ENCODE measurements around the gene FNBP1L. TPM values are rescaled to one million over a fixed set of nuclear protein-coding genes. Genes with fewer than 3 reads are reported as not detected.
"Not testable (repeated sequence)": the region's sequence is repeated elsewhere in the genome, so short reads cannot be mapped to it uniquely, and the experiment has no call there.

The FNBP1L gene
- total RNA-seq, 6 experiments from 2014 or later = 1.0 to 6.2 (median 1.2) TPM

DNA sequence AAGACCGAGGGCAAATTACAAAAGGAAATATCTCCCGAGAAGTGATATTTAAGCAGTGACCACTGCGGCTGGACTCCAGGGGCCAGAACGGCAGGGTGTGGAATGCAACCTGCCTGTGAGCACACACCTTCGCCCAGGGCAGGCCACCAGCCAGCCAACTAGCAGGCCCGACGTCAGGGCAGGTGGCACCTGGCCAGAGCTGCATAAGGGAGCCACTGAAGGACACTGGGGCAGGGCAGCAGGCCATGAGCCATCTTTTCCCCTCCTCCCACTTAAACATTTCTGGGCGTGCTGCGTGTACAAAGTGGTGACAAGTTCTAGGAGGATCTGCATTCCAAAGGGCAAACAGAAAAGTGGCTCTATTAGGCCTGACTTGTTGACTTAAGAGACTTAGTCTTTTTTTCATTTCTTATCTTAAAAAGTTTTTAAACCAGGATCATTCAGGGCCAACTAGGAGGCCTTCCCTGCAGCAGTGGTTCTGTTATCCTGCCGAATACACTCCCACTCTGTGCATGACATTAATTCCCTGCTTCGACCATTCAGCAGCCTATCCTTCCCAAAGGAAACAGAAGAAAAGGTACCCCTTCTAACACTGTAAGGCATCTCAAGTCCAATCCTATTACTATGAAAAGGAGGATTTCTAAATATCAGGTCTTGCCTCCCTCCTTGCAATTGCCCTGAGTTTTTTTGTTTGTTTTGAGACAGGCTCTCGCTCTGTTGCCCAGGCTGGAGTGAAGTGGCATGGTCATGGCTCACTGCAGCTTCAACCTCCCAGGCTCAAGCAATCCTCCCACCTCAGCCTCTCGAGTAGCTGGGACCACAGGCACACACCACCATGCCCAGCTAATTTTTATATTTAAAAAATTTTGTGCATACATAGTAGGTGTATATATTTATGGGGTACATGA is 137.4 kb downstream of the FNBP1L start:
- peaks cover 51% of the 10 kb centered on the region for H3K36me3 Mint-ChIP-seq (ENCODE audit: low read depth)
- peaks cover 67% of the 10 kb centered on the region for H3K4me1 Mint-ChIP-seq (ENCODE audit: low read depth)
- H3K27me3 Mint-ChIP-seq (ENCODE audit: insufficient read depth) = peaks cover 3% of the 10 kb centered on the region
- DNase-seq = peak; percentile 61
- TF ChIP-seq, protein P1, sequence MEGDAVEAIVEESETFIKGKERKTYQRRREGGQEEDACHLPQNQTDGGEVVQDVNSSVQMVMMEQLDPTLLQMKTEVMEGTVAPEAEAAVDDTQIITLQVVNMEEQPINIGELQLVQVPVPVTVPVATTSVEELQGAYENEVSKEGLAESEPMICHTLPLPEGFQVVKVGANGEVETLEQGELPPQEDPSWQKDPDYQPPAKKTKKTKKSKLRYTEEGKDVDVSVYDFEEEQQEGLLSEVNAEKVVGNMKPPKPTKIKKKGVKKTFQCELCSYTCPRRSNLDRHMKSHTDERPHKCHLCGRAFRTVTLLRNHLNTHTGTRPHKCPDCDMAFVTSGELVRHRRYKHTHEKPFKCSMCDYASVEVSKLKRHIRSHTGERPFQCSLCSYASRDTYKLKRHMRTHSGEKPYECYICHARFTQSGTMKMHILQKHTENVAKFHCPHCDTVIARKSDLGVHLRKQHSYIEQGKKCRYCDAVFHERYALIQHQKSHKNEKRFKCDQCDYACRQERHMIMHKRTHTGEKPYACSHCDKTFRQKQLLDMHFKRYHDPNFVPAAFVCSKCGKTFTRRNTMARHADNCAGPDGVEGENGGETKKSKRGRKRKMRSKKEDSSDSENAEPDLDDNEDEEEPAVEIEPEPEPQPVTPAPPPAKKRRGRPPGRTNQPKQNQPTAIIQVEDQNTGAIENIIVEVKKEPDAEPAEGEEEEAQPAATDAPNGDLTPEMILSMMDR (IDR thresholded peaks at IDR 0.05) = no peak
- H3K27ac Mint-ChIP-seq = peak overlapping the region; percentile 84
- H3K9me3 Mint-ChIP-seq = no peaks in the 10 kb centered on the region
- peak overlapping the region; percentile 41 for H3K4me3 Mint-ChIP-seq

GRCh38 chr1:93587354-93587753 is 139.4 kb downstream of the FNBP1L start:
- Mint-ChIP-seq H3K9me3 (no peaks in the 10 kb centered on the region), H3K4me3 (no peak overlapping the region), H3K27ac (peak overlapping the region; percentile 21; the same call in 1 of the 2 replicates), H3K27me3 (ENCODE audit: insufficient read depth) (peaks cover 6% of the 10 kb centered on the region), H3K36me3 (ENCODE audit: low read depth) (peaks cover 62% of the 10 kb centered on the region), H3K4me1 (ENCODE audit: low read depth) (peaks cover 79% of the 10 kb centered on the region)
- no peak for DNase-seq
- TF ChIP-seq, protein P1 (IDR thresholded peaks at IDR 0.05) = no peak

GRCh38 chr1:93588206-93588605 is 140.3 kb downstream of the FNBP1L start:
- Mint-ChIP-seq H3K27ac (peak overlapping the region; percentile 77), H3K4me3 (no peak overlapping the region), H3K9me3 (no peaks in the 10 kb centered on the region), H3K36me3 (ENCODE audit: low read depth) (peaks cover 56% of the 10 kb centered on the region), H3K27me3 (ENCODE audit: insufficient read depth) (peaks cover 4% of the 10 kb centered on the region), H3K4me1 (ENCODE audit: low read depth) (peaks cover 79% of the 10 kb centered on the region)
- no peak for DNase-seq
- TF ChIP-seq, protein P1 (IDR thresholded peaks at IDR 0.05) = no peak

DNA sequence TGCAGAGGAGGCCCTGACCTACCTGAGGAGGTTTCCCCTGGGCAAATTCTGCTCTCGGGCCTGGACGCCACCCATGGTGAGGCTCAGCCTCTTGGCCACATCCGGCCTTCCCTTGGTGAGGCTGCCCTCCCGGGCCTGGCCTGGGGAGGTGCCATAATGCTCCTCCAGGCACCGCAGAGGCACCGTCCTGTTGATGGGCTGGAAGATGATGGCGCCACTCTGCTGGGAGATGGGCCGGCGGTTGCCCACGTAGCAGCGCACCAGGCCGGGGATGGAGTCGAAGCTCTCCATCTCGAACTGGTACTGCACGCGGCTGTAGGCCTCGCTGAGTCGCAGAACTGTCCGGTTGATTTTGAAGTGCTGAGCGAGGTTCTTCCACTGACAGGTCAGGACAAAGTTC is 141.0 kb downstream of the FNBP1L start:
- no peak for DNase-seq
- H3K27ac Mint-ChIP-seq = peak overlapping the region; percentile 77
- no peak overlapping the region for H3K4me3 Mint-ChIP-seq
- H3K9me3 Mint-ChIP-seq = no peaks in the 10 kb centered on the region
- H3K36me3 Mint-ChIP-seq (ENCODE audit: low read depth) = peaks cover 54% of the 10 kb centered on the region
- H3K4me1 Mint-ChIP-seq (ENCODE audit: low read depth) = peaks cover 83% of the 10 kb centered on the region
- H3K27me3 Mint-ChIP-seq (ENCODE audit: insufficient read depth) = peaks cover 4% of the 10 kb centered on the region
- TF ChIP-seq, protein P1 (IDR thresholded peaks at IDR 0.05) = no peak

DNA sequence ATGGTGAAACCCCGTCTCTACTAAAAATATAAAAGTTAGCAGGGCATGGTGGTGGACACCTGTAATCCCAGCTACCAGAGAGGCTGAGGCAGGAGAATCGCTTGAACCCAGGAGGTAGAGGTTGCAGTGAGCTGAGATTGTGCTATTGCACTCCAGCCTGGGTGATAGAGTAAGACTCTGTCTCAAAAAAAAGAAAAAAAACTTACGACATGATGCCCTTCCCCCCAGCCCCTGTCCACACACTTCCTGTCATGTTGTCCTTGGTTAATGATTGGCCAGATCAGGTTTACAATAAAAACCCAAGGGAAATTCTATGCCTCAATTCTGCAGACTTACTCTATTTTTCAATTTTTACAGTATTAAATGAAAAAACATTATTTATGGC is 143.4 kb downstream of the FNBP1L start:
- H3K36me3 Mint-ChIP-seq (ENCODE audit: low read depth) = peaks cover 43% of the 10 kb centered on the region
- peak overlapping the region; percentile 42 for H3K27ac Mint-ChIP-seq
- not testable (repeated sequence) for H3K4me3 Mint-ChIP-seq; H3K27me3 Mint-ChIP-seq (ENCODE audit: insufficient read depth); DNase-seq; H3K9me3 Mint-ChIP-seq
- H3K4me1 Mint-ChIP-seq (ENCODE audit: low read depth) = peaks cover 83% of the 10 kb centered on the region

Data from HFFc6 (cell line).